LHCN-M2 (cell line): Measurements from ENCODE around the gene F7. TPM values are rescaled to one million over a fixed set of nuclear protein-coding genes. Genes with fewer than 3 reads are reported as not detected.

Experiments used
- DNase-seq: peaks from one replicate; pipeline ENCODE4 v3.0.0-alpha.2; 2012; ENCODE audit warnings: low read depth
- total RNA-seq: library from RNA; depleted of rRNA; stranded (reverse); fragments of >200 nt; gene quantifications from 2 replicates; pipeline ENCODE4 v1.2.3, GENCODE V29; 2014; rRNA removed

F7 gene
- total RNA-seq, 1 experiment from 2014 or later: not detected

DNA sequence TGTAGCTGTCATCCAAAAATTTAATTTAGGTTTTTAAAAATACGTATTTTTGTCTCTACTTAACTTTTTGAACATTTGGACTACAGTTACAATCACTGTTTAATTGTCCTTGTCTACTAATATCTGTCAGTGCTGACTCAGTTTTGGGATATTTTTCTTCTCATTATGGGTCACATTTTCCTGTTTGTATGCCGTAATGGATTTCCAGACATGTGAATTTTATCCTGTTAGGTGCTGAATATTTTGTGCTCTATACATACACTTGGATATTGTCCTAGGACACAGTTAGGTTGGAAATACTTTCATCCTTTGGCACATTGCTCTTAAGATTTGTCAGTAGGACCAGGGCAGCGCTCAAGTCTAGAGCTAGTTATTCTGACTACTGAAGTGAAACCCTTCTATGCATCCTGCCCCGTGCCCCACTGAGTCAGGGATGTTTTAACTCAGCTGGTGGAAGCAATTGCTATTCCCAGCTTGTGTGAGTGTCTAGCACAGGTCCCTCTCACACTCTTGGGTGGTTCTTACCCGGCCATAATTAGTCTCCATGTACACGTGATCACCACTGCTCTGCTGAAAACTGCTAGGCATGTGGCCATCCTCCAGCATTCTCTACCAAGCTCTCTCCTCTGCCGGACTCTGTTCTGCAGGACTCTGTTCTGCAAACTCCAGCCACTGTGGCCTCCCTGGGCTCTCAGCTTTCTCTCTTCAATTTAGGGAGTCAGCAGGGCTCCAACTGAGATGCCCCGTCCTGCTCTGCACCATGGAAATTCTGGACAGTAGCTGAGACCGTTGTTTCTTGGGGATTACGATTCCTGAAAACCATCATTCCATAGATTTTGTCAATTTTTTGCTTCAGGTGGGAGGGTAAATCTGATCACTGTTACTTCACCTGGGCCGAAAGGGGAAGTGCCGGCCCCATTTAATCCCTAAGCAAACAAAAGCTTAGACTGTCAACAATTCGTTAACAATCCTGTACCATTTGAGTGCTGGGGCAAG lies 64.0 kb downstream of the F7 start:
- no peak for DNase-seq

Other genes starting within 250 kb of the F7 start
- gene MCF2L, start 136.6 kb upstream of the F7 start, total RNA-seq: 10.9 and 14.5 TPM in 2 replicates
- gene F10, start 17.0 kb downstream of the F7 start, total RNA-seq: 1.1 and 1.4 TPM in 2 replicates
- gene PROZ, start 52.9 kb downstream of the F7 start, total RNA-seq: not detected in 2 replicates
- gene PCID2, start 102.9 kb downstream of the F7 start, total RNA-seq: 83.8 and 90.8 TPM in 2 replicates
- 113 and 190 TPM in 2 replicates for gene CUL4A, start 103.8 kb downstream of the F7 start, total RNA-seq
- 197 and 234 TPM in 2 replicates for gene LAMP1, start 191.4 kb downstream of the F7 start, total RNA-seq